Fibroblast of the aortic adventitia (primary cell): ENCODE results near the gene TMEM131L. TPM values are rescaled to one million over a fixed set of nuclear protein-coding genes. Genes with fewer than 3 reads are reported as not detected.

Experiments used
- DNase-seq: peaks from one replicate; pipeline ENCODE4 v3.0.0-alpha.2; 2010; ENCODE audit warnings: low read depth
- H3K4me3 ChIP-seq: 2 replicates; pipeline ENCODE4 v1.5.1; 2011; ENCODE audit warnings: low read depth, mild to moderate bottlenecking, control low read depth, low read length, moderate library complexity
- total RNA-seq: library from RNA; depleted of rRNA; stranded (reverse); fragments of >200 nt; gene quantifications from 2 replicates; pipeline ENCODE4 v1.2.3, GENCODE V29; 2012; ENCODE audit warnings: low replicate concordance
- TF ChIP-seq, protein P1 (sequence below): IDR thresholded peaks from 2 replicates; pipeline ENCODE4 v1.5.1; 2011; ENCODE audit warnings: mild to moderate bottlenecking, low read length, control low read depth, inconsistent platforms; ENCODE audit not compliant: insufficient read depth

The TMEM131L gene
- total RNA-seq, 1 donor = 10.8 TPM

DNA sequence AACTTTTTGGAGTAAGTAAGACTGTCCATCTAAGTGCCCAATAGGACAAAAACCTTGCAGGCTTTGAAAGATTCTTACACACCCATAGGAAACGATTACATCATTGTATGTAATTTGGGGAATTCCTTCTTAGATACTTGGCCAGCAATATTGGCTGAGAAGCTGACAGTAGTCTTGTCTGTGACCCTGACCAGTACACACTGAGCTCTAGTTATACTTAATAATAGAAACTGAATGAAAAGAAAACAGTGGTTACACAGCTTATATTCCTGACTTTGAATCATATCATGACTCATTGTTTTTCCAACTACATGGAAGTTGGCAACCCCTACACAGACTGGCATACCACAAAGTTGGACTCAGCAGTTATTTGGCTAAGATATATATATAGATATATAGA, 210.8 kb downstream of the TMEM131L start:
- H3K4me3 ChIP-seq = no peak overlapping the region
- TF ChIP-seq, protein P1, sequence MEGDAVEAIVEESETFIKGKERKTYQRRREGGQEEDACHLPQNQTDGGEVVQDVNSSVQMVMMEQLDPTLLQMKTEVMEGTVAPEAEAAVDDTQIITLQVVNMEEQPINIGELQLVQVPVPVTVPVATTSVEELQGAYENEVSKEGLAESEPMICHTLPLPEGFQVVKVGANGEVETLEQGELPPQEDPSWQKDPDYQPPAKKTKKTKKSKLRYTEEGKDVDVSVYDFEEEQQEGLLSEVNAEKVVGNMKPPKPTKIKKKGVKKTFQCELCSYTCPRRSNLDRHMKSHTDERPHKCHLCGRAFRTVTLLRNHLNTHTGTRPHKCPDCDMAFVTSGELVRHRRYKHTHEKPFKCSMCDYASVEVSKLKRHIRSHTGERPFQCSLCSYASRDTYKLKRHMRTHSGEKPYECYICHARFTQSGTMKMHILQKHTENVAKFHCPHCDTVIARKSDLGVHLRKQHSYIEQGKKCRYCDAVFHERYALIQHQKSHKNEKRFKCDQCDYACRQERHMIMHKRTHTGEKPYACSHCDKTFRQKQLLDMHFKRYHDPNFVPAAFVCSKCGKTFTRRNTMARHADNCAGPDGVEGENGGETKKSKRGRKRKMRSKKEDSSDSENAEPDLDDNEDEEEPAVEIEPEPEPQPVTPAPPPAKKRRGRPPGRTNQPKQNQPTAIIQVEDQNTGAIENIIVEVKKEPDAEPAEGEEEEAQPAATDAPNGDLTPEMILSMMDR = no peak
- DNase-seq = peak; percentile 92

DNA sequence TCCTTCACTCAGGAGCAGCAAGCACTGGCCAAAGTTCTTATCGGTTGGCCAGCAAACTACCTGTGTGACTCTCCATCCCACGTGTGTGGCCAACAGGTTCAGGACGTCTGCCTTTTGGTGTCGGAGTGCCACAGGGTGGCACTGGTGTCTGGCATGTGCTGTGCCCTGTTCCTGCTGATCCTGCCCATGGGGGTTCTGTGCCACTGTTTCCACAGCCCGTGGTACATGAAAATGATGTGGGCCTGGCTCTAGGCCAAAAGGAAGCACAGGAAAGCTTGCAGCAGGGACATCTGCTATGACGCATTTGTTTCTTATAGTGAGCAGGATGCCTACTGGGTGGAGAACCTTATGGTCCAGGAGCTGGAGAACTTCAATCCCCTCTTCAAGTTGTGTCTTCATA, 213.3 kb downstream of the TMEM131L start:
- no peak for DNase-seq
- TF ChIP-seq, protein P1 = no peak
- H3K4me3 ChIP-seq = no peak overlapping the region

DNA sequence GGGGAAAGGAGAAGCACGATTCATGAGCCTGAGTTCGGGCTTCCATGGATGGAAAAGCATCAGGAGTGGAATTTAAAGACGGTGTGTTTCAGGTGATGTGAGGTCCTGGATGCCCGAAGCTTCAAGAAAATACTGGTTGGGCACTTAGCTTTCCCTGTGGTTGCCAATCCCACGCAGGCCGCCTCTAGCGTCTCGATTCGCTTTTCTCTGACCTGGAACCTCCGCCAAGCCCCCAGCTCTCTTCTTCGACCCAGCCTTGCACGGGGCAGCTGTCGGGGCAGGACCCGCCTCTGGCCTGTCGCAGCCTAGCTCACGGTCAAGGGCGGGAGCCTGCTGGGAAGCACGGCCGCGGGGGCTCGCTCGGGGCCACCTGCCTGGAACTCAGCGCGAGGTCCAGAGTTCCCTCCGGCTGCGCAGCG, 217.6 kb downstream of the TMEM131L start:
- peak overlapping the region; percentile 58 for H3K4me3 ChIP-seq
- TF ChIP-seq, protein P1 = no peak
- DNase-seq = no peak

DNA sequence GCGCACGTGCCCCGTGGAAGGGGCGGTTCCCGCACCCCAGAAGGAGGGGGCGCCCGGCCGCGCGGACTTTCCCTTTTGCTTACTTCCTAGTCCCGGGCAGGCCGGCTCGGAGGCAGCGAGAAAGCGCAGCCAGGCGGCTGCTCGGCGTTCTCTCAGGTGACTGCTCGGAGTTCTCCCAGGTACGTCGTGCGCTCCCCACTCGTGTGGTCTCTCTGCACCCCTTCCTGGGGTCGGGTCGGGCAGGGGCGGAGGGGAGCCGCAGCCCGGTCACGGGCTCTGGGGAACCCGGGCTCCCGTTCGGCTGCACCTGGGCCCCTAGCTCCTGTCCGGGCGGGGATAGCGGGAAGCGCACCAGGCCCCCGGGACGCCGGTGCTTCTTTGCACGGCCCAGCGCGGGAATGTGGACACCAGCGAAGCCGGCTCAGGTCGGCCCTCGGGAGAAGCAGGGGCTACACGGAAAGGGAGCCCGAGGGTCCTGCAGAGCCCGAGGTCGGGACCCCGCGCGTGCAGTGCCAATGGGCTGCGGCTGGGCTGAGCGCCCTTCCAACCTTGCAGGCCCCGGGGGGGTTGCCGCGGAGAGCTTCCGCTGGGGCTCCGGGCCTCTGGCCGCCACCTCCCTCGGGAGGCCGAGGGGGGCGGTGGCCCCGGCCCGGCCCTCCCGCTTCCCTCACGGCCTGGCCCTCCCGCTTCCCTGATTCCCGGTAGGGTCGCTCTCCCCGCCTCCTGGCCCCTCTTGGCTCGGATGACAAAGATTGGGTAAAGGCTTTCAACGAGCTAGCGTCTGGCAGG, 218.2 kb downstream of the TMEM131L start, which contains the start of gene TLR2:
Gene TLR2 (plus strand): TSS at position 99 of the 789 bp plus-strand sequence. CDS start 18,628 bp downstream, outside the sequence.
- H3K4me3 ChIP-seq = peak within 1 kb of the TSS; percentile 58
- DNase-seq = no peak
- TF ChIP-seq, protein P1 = no peak

DNA sequence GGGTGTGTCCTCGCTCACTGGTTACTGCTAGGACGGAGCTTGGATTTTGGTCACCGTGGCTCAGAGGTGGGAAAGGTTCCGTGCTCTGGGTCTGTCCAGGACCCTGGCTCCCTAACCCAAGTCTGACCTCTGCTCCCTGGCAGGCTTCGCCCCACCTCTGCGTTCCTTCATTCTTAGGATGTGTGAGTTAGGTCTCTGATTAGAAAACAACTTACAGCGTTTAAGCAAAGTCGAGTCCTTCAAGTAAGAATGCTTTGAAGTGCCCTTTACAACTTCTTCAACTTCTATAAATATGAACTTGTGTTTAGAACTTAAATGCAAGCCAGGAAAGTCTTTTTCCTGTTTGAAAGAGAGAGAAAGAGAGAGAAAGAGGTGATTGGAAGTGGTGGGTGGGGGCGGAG, 218.8 kb downstream of the TMEM131L start:
- peak overlapping the region; percentile 58 for H3K4me3 ChIP-seq
- TF ChIP-seq, protein P1 = no peak
- no peak for DNase-seq

Other genes starting within 250 kb of the TMEM131L start
- gene MND1, start 121.7 kb upstream of the TMEM131L start, total RNA-seq = 2.4 and 15.5 TPM in 2 replicates
- gene TLR2, start 217.9 kb downstream of the TMEM131L start, total RNA-seq = not detected in 2 replicates